GM19468 (cell line): ENCODE measurements around the gene GFRA3.
"Not testable (repeated sequence)": the region's sequence is repeated elsewhere in the genome, so short reads cannot be mapped to it uniquely, and the experiment has no call there.

Source experiments
- ATAC-seq: cut with Tn5 transposase; IDR thresholded peaks from one replicate; pipeline ENCODE4 v1.9.1; 2021; ENCODE audit warnings: mild to moderate bottlenecking, moderate library complexity, moderate number of reproducible peaks; ENCODE audit not compliant: unreplicated experiment; ENCODE audit errors: extremely low read depth

GFRA3 gene

GRCh38 chr5:138274189-138274853 is at the start of gene GFRA3:
Gene GFRA3 (minus strand): TSS chr5:138274621. CDS start chr5:138274424, 197 bp downstream.
- ATAC-seq = no peak

- not testable (repeated sequence) for ATAC-seq
Measured at GRCh38 chr5:138318211-138318610, 43.8 kb upstream of the GFRA3 start.

- no peak for ATAC-seq
Measured at GRCh38 chr5:138316355-138316754, 41.9 kb upstream of the GFRA3 start.

GRCh38 chr5:138315751-138316278 is 41.4 kb upstream of the GFRA3 start:
- ATAC-seq = no peak

GRCh38 chr5:138305797-138306196 is 31.4 kb upstream of the GFRA3 start:
- ATAC-seq = no peak

GRCh38 chr5:138303372-138303771 is 29.0 kb upstream of the GFRA3 start:
- no peak for ATAC-seq

- no peak for ATAC-seq
Measured at GRCh38 chr5:138289296-138289695, 14.9 kb upstream of the GFRA3 start.

GRCh38 chr5:138287246-138287645 is 12.8 kb upstream of the GFRA3 start:
- ATAC-seq = no peak

- no peak for ATAC-seq
Measured at GRCh38 chr5:138282920-138283742, 8.7 kb upstream of the GFRA3 start.

- ATAC-seq = no peak
Measured at GRCh38 chr5:138280915-138281314, 6.5 kb upstream of the GFRA3 start.

- ATAC-seq = no peak
Measured at GRCh38 chr5:138276402-138277054, 2.1 kb upstream of the GFRA3 start.

GRCh38 chr5:138275895-138276294 is 1.5 kb upstream of the GFRA3 start:
- no peak for ATAC-seq

GRCh38 chr5:138275379-138275782 is 960 bp upstream of the GFRA3 start:
- ATAC-seq = no peak

- ATAC-seq = no peak
Measured at GRCh38 chr5:138273834-138274188, 610 bp downstream of the GFRA3 start.

GRCh38 chr5:138272681-138273080 is 1.7 kb downstream of the GFRA3 start:
- no peak for ATAC-seq

GRCh38 chr5:138271281-138271680 is 3.1 kb downstream of the GFRA3 start:
- ATAC-seq = no peak

GRCh38 chr5:138264183-138264582 is 10.2 kb downstream of the GFRA3 start:
- no peak for ATAC-seq

GRCh38 chr5:138263581-138263980 is 10.8 kb downstream of the GFRA3 start:
- no peak for ATAC-seq

GRCh38 chr5:138258704-138259292 is 15.6 kb downstream of the GFRA3 start:
- ATAC-seq = no peak

- no peak for ATAC-seq
Measured at GRCh38 chr5:138257583-138257982, 16.8 kb downstream of the GFRA3 start.

- no peak for ATAC-seq
Measured at GRCh38 chr5:138252944-138253343, 21.5 kb downstream of the GFRA3 start.
